ENCODE results near the gene DNAJC22.
"Not testable (repeated sequence)": the region's sequence is repeated elsewhere in the genome, so short reads cannot be mapped to it uniquely, and the experiment has no call there.

DNAJC22 gene

GRCh38 chr12:49325606-49326005, 21.1 kb upstream of the DNAJC22 start:
- ATAC-seq (no peak), DNase-seq (ENCODE audit: low spot score in 2 of 2) (no peak)
- Mint-ChIP-seq H3K4me3 (no peak overlapping the region), H3K27ac (peak overlapping the region; percentile 40), H3K4me1 (peaks cover 27% of the 10 kb centered on the region), H3K36me3 (peaks cover 34% of the 10 kb centered on the region), H3K9me3 (no peaks in the 10 kb centered on the region)

DNA sequence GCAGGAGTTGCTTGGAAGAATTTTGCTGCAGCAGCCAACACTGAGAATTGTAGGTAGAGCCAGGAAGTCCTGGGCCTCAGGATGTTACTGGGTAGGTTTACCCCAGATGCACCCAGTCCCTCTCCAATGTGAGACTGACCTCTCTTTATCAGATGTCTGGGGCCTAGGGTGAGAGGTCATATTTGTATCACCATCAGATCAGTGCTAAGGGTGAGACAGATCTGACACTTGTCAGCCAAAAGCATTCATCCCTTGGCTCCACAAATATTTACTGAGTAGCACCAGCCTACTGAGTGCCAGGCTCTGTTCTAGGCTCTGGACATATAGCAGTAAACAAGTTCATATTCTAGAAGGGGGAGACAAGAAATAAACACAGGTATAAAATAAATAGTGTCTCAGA, 19.3 kb upstream of the DNAJC22 start:
- Mint-ChIP-seq H3K36me3 (peaks cover 40% of the 10 kb centered on the region), H3K4me3 (no peak overlapping the region), H3K27ac (no peak overlapping the region), H3K4me1 (peaks cover 14% of the 10 kb centered on the region), H3K9me3 (no peaks in the 10 kb centered on the region)
- DNase-seq (ENCODE audit: low spot score in 2 of 2) (no peak), ATAC-seq (no peak)

- no peaks in the 10 kb centered on the region for H3K9me3 Mint-ChIP-seq
- H3K4me3 Mint-ChIP-seq: no peak overlapping the region
- ATAC-seq (no peak), DNase-seq (ENCODE audit: low spot score in 2 of 2) (no peak)
- peaks cover 40% of the 10 kb centered on the region for H3K36me3 Mint-ChIP-seq
- H3K27ac Mint-ChIP-seq: no peak overlapping the region
- peaks cover 10% of the 10 kb centered on the region for H3K4me1 Mint-ChIP-seq
These were observed 18.8 kb upstream of the DNAJC22 start for GRCh38 chr12:49327887-49328286.

GRCh38 chr12:49328816-49329215, 17.9 kb upstream of the DNAJC22 start:
- no peaks in the 10 kb centered on the region for H3K9me3 Mint-ChIP-seq
- no peak overlapping the region for H3K4me3 Mint-ChIP-seq
- no peak overlapping the region for H3K27ac Mint-ChIP-seq
- H3K4me1 Mint-ChIP-seq: peaks cover under 1% of the 10 kb centered on the region
- H3K36me3 Mint-ChIP-seq: peaks cover 40% of the 10 kb centered on the region
- ATAC-seq: no peak
- no peak for DNase-seq (ENCODE audit: low spot score in 2 of 2)

- DNase-seq (ENCODE audit: low spot score in 2 of 2) (no peak), ATAC-seq (no peak)
- Mint-ChIP-seq H3K4me1 (no peaks in the 10 kb centered on the region), H3K36me3 (peaks cover 31% of the 10 kb centered on the region), H3K9me3 (no peaks in the 10 kb centered on the region), H3K27ac (no peak overlapping the region), H3K4me3 (no peak overlapping the region)
These were observed 16.6 kb upstream of the DNAJC22 start for GRCh38 chr12:49330032-49330619.

DNA sequence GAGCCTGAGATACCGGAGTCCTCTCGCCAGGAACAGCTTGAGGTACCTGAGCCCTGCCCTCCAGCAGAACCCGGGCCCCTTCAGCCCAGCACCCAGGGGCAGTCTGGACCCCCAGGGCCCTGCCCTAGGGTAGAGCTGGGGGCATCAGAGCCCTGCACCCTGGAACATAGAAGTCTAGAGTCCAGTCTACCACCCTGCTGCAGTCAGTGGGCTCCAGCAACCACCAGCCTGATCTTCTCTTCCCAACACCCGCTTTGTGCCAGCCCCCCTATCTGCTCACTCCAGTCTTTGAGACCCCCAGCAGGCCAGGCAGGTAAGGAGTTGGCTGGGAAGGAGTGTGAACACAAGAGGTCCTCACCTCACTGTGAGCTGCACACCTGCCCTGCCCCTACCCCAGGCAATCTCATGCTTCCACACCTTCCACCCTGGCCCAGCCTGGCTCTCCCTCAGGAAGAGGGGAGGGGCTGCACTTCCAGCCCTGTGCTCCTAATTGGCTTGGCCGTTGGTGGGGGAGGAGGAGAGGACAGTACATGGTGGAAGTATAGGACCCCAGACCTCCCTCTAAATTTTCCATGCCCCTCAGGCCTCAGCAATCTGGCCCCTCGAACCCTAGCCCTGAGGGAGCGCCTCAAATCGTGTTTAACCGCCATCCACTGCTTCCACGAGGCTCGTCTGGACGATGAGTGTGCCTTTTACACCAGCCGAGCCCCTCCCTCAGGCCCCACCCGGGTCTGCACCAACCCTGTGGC, 15.9 kb upstream of the DNAJC22 start:
- ATAC-seq: no peak

GRCh38 chr12:49331380-49332222, 15.1 kb upstream of the DNAJC22 start:
- H3K4me3 Mint-ChIP-seq: no peak overlapping the region
- no peak overlapping the region for H3K27ac Mint-ChIP-seq
- ATAC-seq (peak; percentile 43), DNase-seq (ENCODE audit: low spot score in 2 of 2) (no peak)
- peaks cover 1% of the 10 kb centered on the region for H3K4me1 Mint-ChIP-seq
- H3K9me3 Mint-ChIP-seq: no peaks in the 10 kb centered on the region
- H3K36me3 Mint-ChIP-seq: peaks cover 20% of the 10 kb centered on the region

More for the DNA sequence above, 15.9 kb upstream of the DNAJC22 start:
- DNase-seq (ENCODE audit: low spot score in 2 of 2): no peak
- Mint-ChIP-seq H3K27ac (no peak overlapping the region), H3K4me1 (no peaks in the 10 kb centered on the region), H3K9me3 (no peaks in the 10 kb centered on the region), H3K4me3 (no peak overlapping the region), H3K36me3 (peaks cover 24% of the 10 kb centered on the region)

- peaks cover 20% of the 10 kb centered on the region for H3K36me3 Mint-ChIP-seq
- peaks cover 10% of the 10 kb centered on the region for H3K4me1 Mint-ChIP-seq
- no peaks in the 10 kb centered on the region for H3K9me3 Mint-ChIP-seq
- ATAC-seq (no peak), DNase-seq (ENCODE audit: low spot score in 2 of 2) (no peak)
- no peak overlapping the region for H3K27ac Mint-ChIP-seq
- H3K4me3 Mint-ChIP-seq: no peak overlapping the region
These were observed 14.2 kb upstream of the DNAJC22 start for GRCh38 chr12:49332441-49332861.

DNA sequence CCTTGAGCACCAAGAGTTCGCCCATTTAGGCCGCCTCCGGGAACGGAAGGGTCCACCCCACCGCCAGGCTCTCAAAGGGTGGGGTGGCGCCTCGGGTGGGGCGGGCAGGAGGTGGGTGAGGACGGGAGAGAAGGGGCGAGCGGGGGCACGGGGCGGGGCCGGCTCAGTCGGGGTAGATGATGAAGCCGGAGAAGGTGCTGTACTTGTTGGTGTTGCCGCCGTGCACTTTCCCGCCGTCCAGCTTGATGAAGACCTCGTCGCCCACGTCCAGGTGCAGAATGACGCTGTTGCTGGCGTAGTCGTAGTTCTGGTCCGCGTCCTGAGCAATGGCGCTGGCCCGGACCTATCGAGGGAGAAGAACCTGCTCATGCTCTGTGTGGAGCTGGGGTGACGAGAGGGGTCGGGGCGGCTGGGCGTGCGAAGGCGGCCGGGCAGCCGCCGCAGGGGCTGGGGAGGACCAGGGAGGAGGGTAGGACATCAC, 13.8 kb upstream of the DNAJC22 start:
- Mint-ChIP-seq H3K4me3 (peak overlapping the region; percentile 22), H3K9me3 (no peaks in the 10 kb centered on the region), H3K36me3 (peaks cover 16% of the 10 kb centered on the region), H3K27ac (no peak overlapping the region), H3K4me1 (peaks cover 15% of the 10 kb centered on the region)
- no peak for ATAC-seq
- DNase-seq (ENCODE audit: low spot score in 2 of 2): no peak

DNA sequence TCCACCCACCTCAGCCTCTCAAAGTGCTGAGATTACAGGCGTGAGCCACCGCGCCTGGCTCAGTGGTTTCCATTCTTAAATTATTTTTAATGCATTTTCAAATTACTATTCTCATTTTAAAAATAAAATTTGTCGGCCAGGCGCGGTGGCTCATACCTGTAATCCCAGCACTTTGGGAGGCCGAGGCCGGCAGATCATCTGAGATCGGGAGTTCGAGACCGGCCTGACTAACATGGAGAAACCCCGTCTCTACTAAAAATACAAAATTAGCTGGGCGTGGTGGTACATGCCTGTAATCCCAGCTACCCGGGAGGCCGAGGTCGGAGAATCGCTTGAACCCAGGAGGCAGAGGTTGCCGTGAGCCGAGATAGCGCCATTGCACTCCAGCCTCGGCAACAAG, 12.9 kb upstream of the DNAJC22 start:
- Mint-ChIP-seq H3K4me1 (peaks cover 18% of the 10 kb centered on the region), H3K36me3 (peaks cover 12% of the 10 kb centered on the region)
- ATAC-seq; H3K4me3 Mint-ChIP-seq; DNase-seq (ENCODE audit: low spot score in 2 of 2); H3K9me3 Mint-ChIP-seq; H3K27ac Mint-ChIP-seq: not testable (repeated sequence)

- Mint-ChIP-seq H3K9me3 (no peaks in the 10 kb centered on the region), H3K36me3 (peaks cover 8% of the 10 kb centered on the region), H3K4me1 (peaks cover 18% of the 10 kb centered on the region), H3K27ac (no peak overlapping the region), H3K4me3 (no peak overlapping the region)
- DNase-seq (ENCODE audit: low spot score in 2 of 2) (no peak), ATAC-seq (no peak)
These were observed 12.5 kb upstream of the DNAJC22 start for GRCh38 chr12:49334226-49334625.

GRCh38 chr12:49334681-49335080, 12.0 kb upstream of the DNAJC22 start:
- ATAC-seq: no peak
- H3K4me1 Mint-ChIP-seq: peaks cover 18% of the 10 kb centered on the region
- H3K27ac Mint-ChIP-seq: no peak overlapping the region
- no peak for DNase-seq (ENCODE audit: low spot score in 2 of 2)
- H3K36me3 Mint-ChIP-seq: peaks cover 7% of the 10 kb centered on the region
- H3K4me3 Mint-ChIP-seq: no peak overlapping the region
- no peaks in the 10 kb centered on the region for H3K9me3 Mint-ChIP-seq

DNA sequence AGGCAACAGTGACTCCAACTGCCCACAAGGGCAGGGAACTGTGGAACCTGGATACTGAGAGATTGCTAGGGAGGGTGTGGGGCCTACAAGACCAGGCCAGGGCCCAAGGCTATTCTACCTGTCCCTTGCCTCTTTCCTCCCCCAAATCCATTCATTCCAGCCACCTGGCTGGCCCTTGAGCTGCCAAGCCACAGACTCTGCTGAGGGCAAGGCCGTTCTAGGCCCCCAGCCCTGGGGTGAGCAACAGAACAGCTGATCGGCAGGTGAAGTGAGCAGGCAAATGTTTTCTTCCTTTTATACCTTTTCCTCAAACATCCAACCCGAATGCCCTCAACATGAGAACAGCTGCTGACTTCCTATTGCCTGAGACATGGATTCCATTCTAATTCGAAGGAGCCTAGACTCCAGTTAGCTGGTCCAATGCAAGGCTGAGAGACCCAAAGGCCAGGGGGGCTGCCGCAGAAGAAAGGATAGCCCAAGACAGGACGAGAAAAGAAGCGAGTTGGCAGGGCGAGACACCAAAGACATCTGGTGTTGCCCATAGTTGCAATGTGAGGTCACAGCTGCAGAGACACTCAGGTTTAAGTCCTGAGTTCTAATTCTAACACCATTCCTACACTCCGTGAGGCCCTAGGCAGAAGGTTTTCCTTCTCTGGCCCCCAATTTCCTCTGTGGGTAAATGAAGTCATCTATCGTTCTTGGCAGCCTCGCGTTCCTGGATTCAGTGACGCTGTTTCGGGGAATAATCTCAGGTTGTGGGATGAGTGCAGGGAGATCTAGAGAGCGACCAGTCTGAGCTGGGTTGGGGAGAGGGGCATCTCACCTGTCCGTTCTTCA, 11.4 kb upstream of the DNAJC22 start:
- H3K9me3 Mint-ChIP-seq: no peaks in the 10 kb centered on the region
- H3K4me3 Mint-ChIP-seq: no peak overlapping the region
- peaks cover 7% of the 10 kb centered on the region for H3K36me3 Mint-ChIP-seq
- DNase-seq (ENCODE audit: low spot score in 2 of 2) (no peak), ATAC-seq (no peak)
- peaks cover 18% of the 10 kb centered on the region for H3K4me1 Mint-ChIP-seq
- no peak overlapping the region for H3K27ac Mint-ChIP-seq

GRCh38 chr12:49335955-49336644, 10.6 kb upstream of the DNAJC22 start:
- Mint-ChIP-seq H3K9me3 (no peaks in the 10 kb centered on the region), H3K4me1 (peaks cover 18% of the 10 kb centered on the region), H3K36me3 (peaks cover 7% of the 10 kb centered on the region), H3K27ac (no peak overlapping the region), H3K4me3 (peak overlapping the region; percentile 52)
- no peak for DNase-seq (ENCODE audit: low spot score in 2 of 2)
- ATAC-seq: no peak
